ENCODE results near the gene ZNF319.

DNA sequence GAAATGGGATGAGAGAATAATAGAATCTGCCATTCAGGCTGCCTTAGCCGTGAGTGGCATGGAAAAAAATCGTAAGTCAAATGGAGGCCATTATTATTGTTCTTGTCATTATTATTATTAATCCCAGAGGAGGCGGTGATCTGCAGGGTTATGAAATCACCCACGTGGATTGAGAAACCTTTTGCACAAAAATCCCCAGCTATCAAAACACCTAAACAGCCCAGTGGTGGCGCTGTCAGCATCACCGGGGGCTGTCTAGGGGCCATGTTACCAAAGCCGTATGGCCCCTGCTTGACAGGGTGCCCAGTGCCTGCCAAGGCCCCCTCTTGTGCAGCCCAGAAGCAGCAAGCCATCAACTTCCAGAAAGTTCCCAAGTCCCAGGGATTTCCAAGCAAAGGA is 54.7 kb downstream of the ZNF319 start:
- no peak for TF ChIP-seq EZH2 (IDR thresholded peaks at IDR 0.05; ENCODE audit: borderline replicate concordance, insufficient read depth, low read length, poor library complexity, severe bottlenecking)
- TF ChIP-seq, protein P1, sequence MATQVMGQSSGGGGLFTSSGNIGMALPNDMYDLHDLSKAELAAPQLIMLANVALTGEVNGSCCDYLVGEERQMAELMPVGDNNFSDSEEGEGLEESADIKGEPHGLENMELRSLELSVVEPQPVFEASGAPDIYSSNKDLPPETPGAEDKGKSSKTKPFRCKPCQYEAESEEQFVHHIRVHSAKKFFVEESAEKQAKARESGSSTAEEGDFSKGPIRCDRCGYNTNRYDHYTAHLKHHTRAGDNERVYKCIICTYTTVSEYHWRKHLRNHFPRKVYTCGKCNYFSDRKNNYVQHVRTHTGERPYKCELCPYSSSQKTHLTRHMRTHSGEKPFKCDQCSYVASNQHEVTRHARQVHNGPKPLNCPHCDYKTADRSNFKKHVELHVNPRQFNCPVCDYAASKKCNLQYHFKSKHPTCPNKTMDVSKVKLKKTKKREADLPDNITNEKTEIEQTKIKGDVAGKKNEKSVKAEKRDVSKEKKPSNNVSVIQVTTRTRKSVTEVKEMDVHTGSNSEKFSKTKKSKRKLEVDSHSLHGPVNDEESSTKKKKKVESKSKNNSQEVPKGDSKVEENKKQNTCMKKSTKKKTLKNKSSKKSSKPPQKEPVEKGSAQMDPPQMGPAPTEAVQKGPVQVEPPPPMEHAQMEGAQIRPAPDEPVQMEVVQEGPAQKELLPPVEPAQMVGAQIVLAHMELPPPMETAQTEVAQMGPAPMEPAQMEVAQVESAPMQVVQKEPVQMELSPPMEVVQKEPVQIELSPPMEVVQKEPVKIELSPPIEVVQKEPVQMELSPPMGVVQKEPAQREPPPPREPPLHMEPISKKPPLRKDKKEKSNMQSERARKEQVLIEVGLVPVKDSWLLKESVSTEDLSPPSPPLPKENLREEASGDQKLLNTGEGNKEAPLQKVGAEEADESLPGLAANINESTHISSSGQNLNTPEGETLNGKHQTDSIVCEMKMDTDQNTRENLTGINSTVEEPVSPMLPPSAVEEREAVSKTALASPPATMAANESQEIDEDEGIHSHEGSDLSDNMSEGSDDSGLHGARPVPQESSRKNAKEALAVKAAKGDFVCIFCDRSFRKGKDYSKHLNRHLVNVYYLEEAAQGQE (IDR thresholded peaks at IDR 0.05; ENCODE audit: borderline replicate concordance), result no peak
- no peak for TF ChIP-seq EP300 (conservative IDR thresholded peaks at IDR 0.05; ENCODE audit: poor library complexity, severe bottlenecking)
- TF ChIP-seq, protein P2, sequence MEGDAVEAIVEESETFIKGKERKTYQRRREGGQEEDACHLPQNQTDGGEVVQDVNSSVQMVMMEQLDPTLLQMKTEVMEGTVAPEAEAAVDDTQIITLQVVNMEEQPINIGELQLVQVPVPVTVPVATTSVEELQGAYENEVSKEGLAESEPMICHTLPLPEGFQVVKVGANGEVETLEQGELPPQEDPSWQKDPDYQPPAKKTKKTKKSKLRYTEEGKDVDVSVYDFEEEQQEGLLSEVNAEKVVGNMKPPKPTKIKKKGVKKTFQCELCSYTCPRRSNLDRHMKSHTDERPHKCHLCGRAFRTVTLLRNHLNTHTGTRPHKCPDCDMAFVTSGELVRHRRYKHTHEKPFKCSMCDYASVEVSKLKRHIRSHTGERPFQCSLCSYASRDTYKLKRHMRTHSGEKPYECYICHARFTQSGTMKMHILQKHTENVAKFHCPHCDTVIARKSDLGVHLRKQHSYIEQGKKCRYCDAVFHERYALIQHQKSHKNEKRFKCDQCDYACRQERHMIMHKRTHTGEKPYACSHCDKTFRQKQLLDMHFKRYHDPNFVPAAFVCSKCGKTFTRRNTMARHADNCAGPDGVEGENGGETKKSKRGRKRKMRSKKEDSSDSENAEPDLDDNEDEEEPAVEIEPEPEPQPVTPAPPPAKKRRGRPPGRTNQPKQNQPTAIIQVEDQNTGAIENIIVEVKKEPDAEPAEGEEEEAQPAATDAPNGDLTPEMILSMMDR (IDR thresholded peaks at IDR 0.05; ENCODE audit: poor library complexity, severe bottlenecking), result peak; percentile 46
- TF ChIP-seq RAD21 (conservative IDR thresholded peaks at IDR 0.05), result no peak
- no peak for TF ChIP-seq POLR2AphosphoS5 (IDR thresholded peaks at IDR 0.05)
- TF ChIP-seq SMC3 (conservative IDR thresholded peaks at IDR 0.05; ENCODE audit: poor library complexity), result no peak

Data from neural cell (in vitro differentiated cells).